GM20000 (cell line): Measurements from ENCODE around the gene SEMA4D.

Source experiments
- DNase-seq: peaks from one replicate; pipeline ENCODE4 v3.0.0; 2012; ENCODE audit warnings: low spot score
- TF ChIP-seq, protein P1 (sequence below): IDR thresholded peaks from 2 replicates; pipeline ENCODE4 v1.5.1; 2012; ENCODE audit warnings: mild to moderate bottlenecking, control low read depth; ENCODE audit errors: extremely low read depth, missing control alignments

Gene SEMA4D

DNA sequence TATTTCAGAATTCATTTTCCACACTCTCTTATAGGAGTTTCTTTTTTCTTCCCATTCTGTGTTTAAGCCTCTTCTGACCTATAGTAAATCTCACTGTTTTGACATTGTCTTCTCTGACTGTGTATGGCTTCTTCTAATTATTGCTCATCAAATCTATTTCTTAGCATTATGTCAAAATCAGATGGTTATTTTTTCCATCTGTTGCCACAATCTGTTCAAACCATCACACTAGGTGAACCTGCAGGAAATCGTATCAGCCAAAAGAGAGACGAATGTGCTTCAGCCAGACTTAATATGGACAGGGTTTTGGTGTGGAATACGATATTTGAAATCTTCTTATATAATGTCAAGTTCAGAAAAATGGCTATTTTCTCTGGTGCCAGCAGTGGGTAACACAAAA is 15.9 kb upstream of the SEMA4D start:
- TF ChIP-seq, protein P1, sequence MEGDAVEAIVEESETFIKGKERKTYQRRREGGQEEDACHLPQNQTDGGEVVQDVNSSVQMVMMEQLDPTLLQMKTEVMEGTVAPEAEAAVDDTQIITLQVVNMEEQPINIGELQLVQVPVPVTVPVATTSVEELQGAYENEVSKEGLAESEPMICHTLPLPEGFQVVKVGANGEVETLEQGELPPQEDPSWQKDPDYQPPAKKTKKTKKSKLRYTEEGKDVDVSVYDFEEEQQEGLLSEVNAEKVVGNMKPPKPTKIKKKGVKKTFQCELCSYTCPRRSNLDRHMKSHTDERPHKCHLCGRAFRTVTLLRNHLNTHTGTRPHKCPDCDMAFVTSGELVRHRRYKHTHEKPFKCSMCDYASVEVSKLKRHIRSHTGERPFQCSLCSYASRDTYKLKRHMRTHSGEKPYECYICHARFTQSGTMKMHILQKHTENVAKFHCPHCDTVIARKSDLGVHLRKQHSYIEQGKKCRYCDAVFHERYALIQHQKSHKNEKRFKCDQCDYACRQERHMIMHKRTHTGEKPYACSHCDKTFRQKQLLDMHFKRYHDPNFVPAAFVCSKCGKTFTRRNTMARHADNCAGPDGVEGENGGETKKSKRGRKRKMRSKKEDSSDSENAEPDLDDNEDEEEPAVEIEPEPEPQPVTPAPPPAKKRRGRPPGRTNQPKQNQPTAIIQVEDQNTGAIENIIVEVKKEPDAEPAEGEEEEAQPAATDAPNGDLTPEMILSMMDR: no peak
- no peak for DNase-seq

DNA sequence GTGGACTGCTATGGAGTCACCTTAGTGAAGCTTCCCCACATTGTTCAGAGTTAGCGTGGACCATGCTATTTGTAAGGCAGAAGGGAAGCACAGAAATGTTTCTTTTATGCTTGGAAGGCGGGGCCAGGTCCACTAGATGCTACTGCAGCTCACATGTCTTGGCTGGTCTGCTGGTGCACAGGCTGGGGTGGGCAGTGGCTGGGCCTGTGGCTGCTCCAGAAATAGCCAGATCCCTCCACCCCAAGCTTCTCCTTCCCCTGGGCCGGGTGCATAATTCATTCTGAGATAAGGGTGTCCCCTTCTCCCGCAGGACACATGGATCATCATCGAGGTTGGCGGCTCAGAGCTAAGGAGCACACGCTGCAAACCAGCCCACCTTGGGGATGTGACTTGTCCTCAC is 14.5 kb upstream of the SEMA4D start:
- TF ChIP-seq, protein P1: no peak
- no peak for DNase-seq

DNA sequence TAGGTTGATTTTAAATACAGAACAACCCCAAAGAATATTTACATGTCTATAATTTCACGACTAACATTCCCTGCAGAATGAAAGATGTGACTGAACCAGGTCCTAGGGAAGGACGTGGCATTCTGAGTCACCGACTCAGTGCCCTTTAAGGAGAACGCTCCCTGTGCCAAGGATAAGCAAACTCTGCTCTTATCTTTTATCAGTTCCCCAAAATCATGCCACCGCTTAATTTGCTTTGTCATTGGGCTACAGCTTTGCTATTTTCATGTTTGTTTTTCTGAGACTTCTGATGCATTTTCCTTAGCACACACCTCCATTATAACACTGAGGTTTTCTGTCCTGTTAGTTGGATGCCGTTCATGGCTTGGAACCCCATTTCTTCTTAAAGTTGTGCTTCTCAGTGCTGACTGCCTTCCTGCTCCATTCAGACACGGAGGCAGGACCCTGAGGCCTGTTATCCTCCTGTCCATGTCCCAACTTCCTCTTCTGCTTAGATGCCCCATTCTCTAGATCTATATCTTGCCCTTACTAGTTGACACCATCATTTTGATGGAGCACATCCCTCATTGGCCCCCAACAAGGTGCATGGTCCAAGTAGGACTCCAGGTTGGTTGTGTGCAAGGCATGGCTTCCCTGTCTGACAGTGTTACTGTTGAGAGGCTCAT is 11.2 kb upstream of the SEMA4D start:
- TF ChIP-seq, protein P1: no peak

DNA sequence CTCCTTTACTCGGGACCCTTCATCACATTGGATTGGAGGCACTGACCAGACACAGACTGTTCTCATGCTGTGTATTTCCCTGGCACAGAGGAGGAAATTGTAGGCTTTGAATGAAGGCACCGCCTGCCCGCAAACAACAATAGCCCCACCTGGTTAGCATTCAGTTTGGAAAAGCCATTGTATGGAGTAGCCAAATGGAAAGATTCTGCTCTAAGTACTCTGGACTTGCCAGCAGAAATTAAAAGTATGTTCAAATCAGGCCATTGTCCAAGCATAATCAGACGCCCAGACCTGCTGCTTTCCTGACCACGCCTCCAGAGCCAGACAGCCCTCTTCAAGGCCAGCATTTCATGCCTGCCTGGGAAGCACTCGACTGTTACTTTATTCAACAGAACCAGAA is 8.0 kb upstream of the SEMA4D start:
- TF ChIP-seq, protein P1: no peak
- no peak for DNase-seq

More for the DNA sequence above, 11.2 kb upstream of the SEMA4D start:
- no peak for DNase-seq

DNA sequence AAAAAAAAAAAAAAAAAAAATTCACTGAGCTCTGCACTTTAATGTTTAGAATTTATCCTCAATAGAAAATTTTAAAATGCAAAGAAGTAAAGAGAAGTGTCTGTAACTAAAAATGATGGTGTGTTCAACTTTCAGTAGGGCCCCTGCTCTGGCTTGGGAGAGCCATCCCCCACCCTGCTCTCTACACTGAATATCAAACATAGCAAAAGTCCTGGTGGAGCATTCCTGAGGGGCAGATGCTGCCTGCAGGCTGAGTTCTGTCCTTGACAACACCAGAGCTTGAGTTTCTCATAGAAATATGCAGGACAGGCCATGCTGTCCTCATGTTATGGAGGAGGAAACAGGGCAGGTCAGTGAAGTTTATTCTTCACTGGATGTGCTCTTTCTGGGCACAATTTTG is 7.1 kb upstream of the SEMA4D start:
- TF ChIP-seq, protein P1: no peak
- DNase-seq: no peak

DNA sequence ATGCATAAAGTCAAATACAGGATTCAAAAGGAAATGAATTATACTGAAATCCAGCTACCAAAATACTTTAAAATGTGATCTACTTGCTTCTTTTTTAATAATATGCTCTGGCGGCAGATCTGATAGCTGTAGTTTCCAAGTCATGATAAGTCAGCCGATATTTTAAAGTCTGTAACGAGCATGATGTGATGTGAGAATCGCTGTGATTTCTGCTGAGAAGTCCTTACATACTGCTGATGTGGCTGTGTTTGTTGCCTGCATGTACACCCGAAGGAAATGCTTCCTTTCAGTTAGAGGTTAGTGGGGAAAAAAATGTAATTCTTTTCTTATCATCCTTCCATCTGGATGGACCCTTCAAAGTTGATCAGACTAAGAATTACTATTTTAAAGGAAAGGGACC is 4.8 kb upstream of the SEMA4D start:
- no peak for DNase-seq
- TF ChIP-seq, protein P1: no peak

DNA sequence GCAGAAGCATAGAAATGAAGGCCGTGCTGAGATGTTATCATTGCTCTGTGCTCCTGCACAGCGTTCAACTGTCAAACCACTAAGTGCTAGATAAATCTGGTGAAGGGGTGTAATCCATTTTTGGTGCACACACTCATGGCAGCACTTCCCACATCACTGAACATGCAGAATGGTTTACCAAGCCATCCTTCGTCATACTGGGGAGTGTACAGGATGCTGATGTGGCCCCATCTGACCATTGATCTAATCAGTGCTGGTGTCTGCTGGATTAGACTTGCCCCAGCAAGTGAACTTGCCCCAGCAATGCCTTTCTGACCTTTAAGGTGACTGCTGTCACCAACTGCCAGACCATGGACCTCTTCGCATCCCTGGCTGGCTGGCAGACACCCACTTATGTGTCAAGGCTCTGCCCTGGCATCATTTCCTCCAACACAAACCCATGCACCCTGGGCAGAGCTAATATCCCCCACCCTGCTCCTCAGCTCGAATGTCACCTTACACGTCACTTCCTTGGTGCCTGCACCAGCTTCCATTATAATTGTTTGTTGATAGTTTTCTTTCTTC is 4.2 kb upstream of the SEMA4D start:
- DNase-seq: no peak
- TF ChIP-seq, protein P1: no peak
